Keratinocyte (primary cell): Measurements from ENCODE around the gene HPN.

ENCODE experiments used
- EZH2 ChIP-seq: IDR thresholded peaks from one replicate; pipeline ENCODE4 v1.6.1; 2012; ENCODE audit warnings: inconsistent platforms, mild to moderate bottlenecking, low read length, moderate library complexity
- TF ChIP-seq, protein P1 (sequence below), 3 experiments: IDR thresholded peaks in 1 of 3; conservative IDR thresholded peaks in 1 of 3; optimal IDR thresholded peaks in 1 of 3; 2 replicates in 2 of 3; 3 replicates in 1 of 3; pipeline versions ENCODE3 to v1.5.1; 2011; ENCODE audit warnings: low read length in 3 of 3, mild to moderate bottlenecking in 3 of 3, moderate library complexity in 2 of 3, control low read depth in 1 of 3, inconsistent platforms in 1 of 3; ENCODE audit not compliant: insufficient read depth in 2 of 3; ENCODE audit errors: extremely low read depth in 1 of 3

DNA sequence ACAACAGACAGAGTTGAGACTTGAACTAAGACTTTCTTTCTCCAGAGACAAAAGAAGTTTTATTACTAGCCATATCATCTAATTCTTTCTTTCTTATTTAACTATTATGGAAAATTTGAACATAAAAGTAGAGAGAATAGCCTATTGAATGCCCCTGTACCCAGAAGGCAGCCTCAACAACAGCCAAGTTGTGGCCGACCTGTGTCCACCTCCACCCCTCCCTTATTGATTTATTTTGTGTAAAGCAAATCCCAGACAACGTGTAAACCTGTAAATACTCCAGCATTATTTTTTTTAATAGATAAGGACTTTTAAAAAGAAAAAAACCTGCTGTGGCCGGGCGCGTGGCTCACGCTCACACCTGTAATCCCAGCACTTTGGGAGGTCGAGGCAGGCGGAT lies 48.0 kb downstream of the HPN start:
- TF ChIP-seq, protein P1, sequence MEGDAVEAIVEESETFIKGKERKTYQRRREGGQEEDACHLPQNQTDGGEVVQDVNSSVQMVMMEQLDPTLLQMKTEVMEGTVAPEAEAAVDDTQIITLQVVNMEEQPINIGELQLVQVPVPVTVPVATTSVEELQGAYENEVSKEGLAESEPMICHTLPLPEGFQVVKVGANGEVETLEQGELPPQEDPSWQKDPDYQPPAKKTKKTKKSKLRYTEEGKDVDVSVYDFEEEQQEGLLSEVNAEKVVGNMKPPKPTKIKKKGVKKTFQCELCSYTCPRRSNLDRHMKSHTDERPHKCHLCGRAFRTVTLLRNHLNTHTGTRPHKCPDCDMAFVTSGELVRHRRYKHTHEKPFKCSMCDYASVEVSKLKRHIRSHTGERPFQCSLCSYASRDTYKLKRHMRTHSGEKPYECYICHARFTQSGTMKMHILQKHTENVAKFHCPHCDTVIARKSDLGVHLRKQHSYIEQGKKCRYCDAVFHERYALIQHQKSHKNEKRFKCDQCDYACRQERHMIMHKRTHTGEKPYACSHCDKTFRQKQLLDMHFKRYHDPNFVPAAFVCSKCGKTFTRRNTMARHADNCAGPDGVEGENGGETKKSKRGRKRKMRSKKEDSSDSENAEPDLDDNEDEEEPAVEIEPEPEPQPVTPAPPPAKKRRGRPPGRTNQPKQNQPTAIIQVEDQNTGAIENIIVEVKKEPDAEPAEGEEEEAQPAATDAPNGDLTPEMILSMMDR (optimal IDR thresholded peaks at IDR 0.05 in 1 of 3, IDR thresholded peaks at IDR 0.05 in 1 of 3, conservative IDR thresholded peaks at IDR 0.05 in 1 of 3; ENCODE audit: extremely low read depth in 1 of 3, insufficient read depth in 2 of 3, low read length in 3 of 3) = no peak
- no peak for TF ChIP-seq EZH2
